Tibial nerve (tissue), 4 donors: ENCODE measurements around the gene PRAMEF11. TPM values are rescaled to one million over a fixed set of nuclear protein-coding genes. Genes with fewer than 3 reads are reported as not detected.
"Not testable (repeated sequence)": the region's sequence is repeated elsewhere in the genome, so short reads cannot be mapped to it uniquely, and the experiment has no call there.

Experiments
- DNase-seq, 2 donors: peaks; one replicate each; pipeline ENCODE4 v3.0.0-alpha.2; 2019; ENCODE audit warnings: low spot score in 2 of 2
- H3K27ac ChIP-seq, 4 donors: fragments of 200-600 bp; sonication (generic) in 3 of 4; one replicate each; pipeline ENCODE4 v1.5.1; 2017 to 2019; ENCODE audit warnings: mild to moderate bottlenecking in 1 of 4
- H3K27me3 ChIP-seq, 2 donors: fragments of 200-600 bp; sonication (generic) in 1 of 2; one replicate each; pipeline versions ENCODE4 v1.5.1 to v1.6.0; 2017 to 2019
- H3K36me3 ChIP-seq, 3 donors: fragments of 200-600 bp; sonication (generic); one replicate each; pipeline ENCODE4 v1.5.1; 2018 to 2019
- H3K4me1 ChIP-seq, 4 donors: fragments of 200-600 bp; sonication (generic) in 3 of 4; one replicate each; pipeline ENCODE4 v1.5.1; 2017 to 2019
- H3K4me3 ChIP-seq, 4 donors: fragments of 200-600 bp; sonication (generic) in 3 of 4; one replicate each; pipeline ENCODE4 v1.5.1; 2017 to 2019; ENCODE audit warnings: mild to moderate bottlenecking in 1 of 4, moderate library complexity in 1 of 4
- H3K9me3 ChIP-seq, 4 donors: fragments of 200-600 bp; sonication (generic) in 3 of 4; one replicate each; pipeline ENCODE4 v1.5.1; 2017 to 2019
- EP300 ChIP-seq, 2 donors: sonication (generic); formaldehyde crosslinking; IDR thresholded peaks; one replicate each; pipeline ENCODE4 v1.6.1; 2017; ENCODE audit warnings: antibody characterized with exemption in 2 of 2, mild to moderate bottlenecking in 1 of 2
- POLR2A ChIP-seq, 2 donors: fragments of 450-650 bp; IDR thresholded peaks; one replicate each; pipeline ENCODE4 v1.6.1; 2017; ENCODE audit warnings: antibody characterized with exemption in 2 of 2, mild to moderate bottlenecking in 2 of 2, moderate library complexity in 2 of 2
- WGBS, 2 donors: methylation state at CpG; one replicate each; pipeline ENCODE4 v1.1.5; 2018; 5-methylcytosine and 5-hydroxymethylcytosine counted together
- total RNA-seq, 4 donors: library from RNA; depleted of rRNA; stranded (reverse); fragments of >200 nt; gene quantifications; one replicate each; pipeline ENCODE4 v1.1.0, GENCODE V29; 2016
- TF ChIP-seq, protein P1 (sequence below), 5 experiments: fragments of 200-600 bp in 3 of 5; fragments of 450-650 bp in 2 of 5; sonication (generic) in 3 of 5; IDR thresholded peaks; one replicate each; pipeline ENCODE4 v1.5.1; 2016 to 2019; ENCODE audit warnings: antibody characterized with exemption in 5 of 5, mild to moderate bottlenecking in 3 of 5, moderate library complexity in 2 of 5

The PRAMEF11 gene
- not detected for total RNA-seq

DNA sequence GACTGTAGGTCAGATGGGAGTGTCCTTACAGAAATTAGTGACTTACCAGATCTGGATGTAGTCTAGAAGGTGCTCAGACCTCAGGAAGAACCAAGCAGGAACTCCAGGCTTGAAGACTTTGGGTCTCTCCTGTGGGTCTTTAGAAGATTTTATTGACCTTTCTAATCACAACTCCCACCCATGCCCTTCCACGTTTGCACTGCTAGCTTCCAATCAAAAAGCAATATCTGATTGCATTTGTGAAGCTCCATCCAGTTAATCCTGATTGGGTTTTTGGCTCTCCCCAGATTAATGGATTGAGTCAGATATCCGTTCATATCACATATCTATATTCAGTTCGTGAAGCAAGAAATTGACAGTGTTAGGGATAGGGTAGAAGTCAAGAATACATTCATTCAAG is at the start of gene PRAMEF11:
Gene PRAMEF11, minus strand, starts transcription at position 101 of the 400 bp plus-strand sequence. CDS start 2,621 bp downstream, outside the sequence.
- not testable (repeated sequence) for H3K27ac ChIP-seq, H3K36me3 ChIP-seq, H3K9me3 ChIP-seq, DNase-seq, H3K4me3 ChIP-seq, H3K27me3 ChIP-seq, H3K4me1 ChIP-seq
- WGBS, 2 donors: 64 to 71% methylated on average over 3 of the region's 3 CpGs

GRCh38 chr1:12878453-12878852 is 47.2 kb upstream of the PRAMEF11 start:
- WGBS, 2 donors: 70 to 86% methylated on average over 3 to 4 of the region's 4 CpGs
- H3K36me3 ChIP-seq: not testable (repeated sequence)

GRCh38 chr1:12863131-12863880 is 32.1 kb upstream of the PRAMEF11 start:
- WGBS, 2 donors: 94% methylated on average over 2 of the region's 7 CpGs; no CpG with 5 or more reads in 1 of the 2 donors

More at GRCh38 chr1:12878453-12878852, 47.2 kb upstream of the PRAMEF11 start:
- H3K9me3 ChIP-seq, H3K4me1 ChIP-seq, H3K4me3 ChIP-seq, DNase-seq, H3K27ac ChIP-seq, H3K27me3 ChIP-seq: not testable (repeated sequence)

GRCh38 chr1:12856786-12857185 is 25.6 kb upstream of the PRAMEF11 start, which contains the start of gene PRAMEF2:
TSS of gene PRAMEF2 (plus strand) at chr1:12857086. CDS start at chr1:12859010, 1,924 bp downstream.
- not testable (repeated sequence) for H3K27me3 ChIP-seq, H3K9me3 ChIP-seq, H3K4me1 ChIP-seq, H3K36me3 ChIP-seq, H3K4me3 ChIP-seq, DNase-seq, H3K27ac ChIP-seq
- 17 to 61% methylated on average over 1 to 2 of the region's 2 CpGs for WGBS, 2 donors

More at GRCh38 chr1:12863131-12863880, 32.1 kb upstream of the PRAMEF11 start:
- H3K27me3 ChIP-seq, H3K36me3 ChIP-seq, H3K27ac ChIP-seq, H3K9me3 ChIP-seq, DNase-seq, H3K4me1 ChIP-seq, H3K4me3 ChIP-seq: not testable (repeated sequence)

GRCh38 chr1:12851779-12852178 is 20.6 kb upstream of the PRAMEF11 start:
- WGBS, 2 donors: 61 to 67% methylated on average over 4 of the region's 4 CpGs

DNA sequence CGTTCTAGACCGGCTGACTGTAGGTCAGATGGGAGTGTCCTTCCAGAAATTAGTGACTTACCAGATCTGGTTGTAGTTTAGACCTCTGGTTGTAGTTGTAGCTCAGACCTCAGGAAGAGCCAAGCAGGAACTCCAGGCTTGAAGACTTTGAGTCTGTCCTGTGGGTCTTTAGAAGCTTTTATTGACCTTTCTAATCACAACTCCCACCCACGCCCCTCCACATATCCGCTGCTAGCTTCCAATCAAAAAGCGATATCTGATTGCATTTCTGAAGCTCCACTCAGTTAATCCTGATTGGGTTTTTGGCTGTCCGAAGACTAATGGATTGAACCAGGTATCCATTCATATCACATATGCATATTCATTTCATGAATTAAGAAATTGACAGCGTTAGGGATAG is 17.4 kb upstream of the PRAMEF11 start, which contains the start of gene HNRNPCL1:
Gene HNRNPCL1, minus strand, starts transcription at position 101 of the 400 bp plus-strand sequence. CDS start 431 bp downstream, outside the sequence.
- not testable (repeated sequence) for H3K4me1 ChIP-seq, H3K27me3 ChIP-seq, H3K4me3 ChIP-seq, H3K36me3 ChIP-seq, H3K27ac ChIP-seq, DNase-seq
- 89 to 90% methylated on average over 7 of the region's 7 CpGs for WGBS, 2 donors
- peaks cover 0 to 17% (median 0%) of the 10 kb centered on the region in 4 donors for H3K9me3 ChIP-seq

More at GRCh38 chr1:12851779-12852178, 20.6 kb upstream of the PRAMEF11 start:
- Histone ChIP-seq H3K27ac (no peak overlapping the region), H3K4me1 (no peaks in the 10 kb centered on the region), H3K27me3 (no peaks in the 10 kb centered on the region), H3K4me3 (no peak overlapping the region), H3K36me3 (no peaks in the 10 kb centered on the region), H3K9me3 (peaks cover 0 to 12% (median 0%) of the 10 kb centered on the region in 4 donors)
- no peak for DNase-seq
- TF ChIP-seq, protein P1, sequence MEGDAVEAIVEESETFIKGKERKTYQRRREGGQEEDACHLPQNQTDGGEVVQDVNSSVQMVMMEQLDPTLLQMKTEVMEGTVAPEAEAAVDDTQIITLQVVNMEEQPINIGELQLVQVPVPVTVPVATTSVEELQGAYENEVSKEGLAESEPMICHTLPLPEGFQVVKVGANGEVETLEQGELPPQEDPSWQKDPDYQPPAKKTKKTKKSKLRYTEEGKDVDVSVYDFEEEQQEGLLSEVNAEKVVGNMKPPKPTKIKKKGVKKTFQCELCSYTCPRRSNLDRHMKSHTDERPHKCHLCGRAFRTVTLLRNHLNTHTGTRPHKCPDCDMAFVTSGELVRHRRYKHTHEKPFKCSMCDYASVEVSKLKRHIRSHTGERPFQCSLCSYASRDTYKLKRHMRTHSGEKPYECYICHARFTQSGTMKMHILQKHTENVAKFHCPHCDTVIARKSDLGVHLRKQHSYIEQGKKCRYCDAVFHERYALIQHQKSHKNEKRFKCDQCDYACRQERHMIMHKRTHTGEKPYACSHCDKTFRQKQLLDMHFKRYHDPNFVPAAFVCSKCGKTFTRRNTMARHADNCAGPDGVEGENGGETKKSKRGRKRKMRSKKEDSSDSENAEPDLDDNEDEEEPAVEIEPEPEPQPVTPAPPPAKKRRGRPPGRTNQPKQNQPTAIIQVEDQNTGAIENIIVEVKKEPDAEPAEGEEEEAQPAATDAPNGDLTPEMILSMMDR (IDR thresholded peaks at IDR 0.05): no peak
- no peak for TF ChIP-seq EP300 (IDR thresholded peaks at IDR 0.05)
- no peak for TF ChIP-seq POLR2A (IDR thresholded peaks at IDR 0.05)

GRCh38 chr1:12833251-12833650 is 2.0 kb upstream of the PRAMEF11 start:
- H3K36me3 ChIP-seq, H3K27ac ChIP-seq, DNase-seq, H3K9me3 ChIP-seq, H3K27me3 ChIP-seq, H3K4me3 ChIP-seq, H3K4me1 ChIP-seq: not testable (repeated sequence)
- WGBS, 2 donors: 42 to 61% methylated on average over 2 of the region's 2 CpGs

DNA sequence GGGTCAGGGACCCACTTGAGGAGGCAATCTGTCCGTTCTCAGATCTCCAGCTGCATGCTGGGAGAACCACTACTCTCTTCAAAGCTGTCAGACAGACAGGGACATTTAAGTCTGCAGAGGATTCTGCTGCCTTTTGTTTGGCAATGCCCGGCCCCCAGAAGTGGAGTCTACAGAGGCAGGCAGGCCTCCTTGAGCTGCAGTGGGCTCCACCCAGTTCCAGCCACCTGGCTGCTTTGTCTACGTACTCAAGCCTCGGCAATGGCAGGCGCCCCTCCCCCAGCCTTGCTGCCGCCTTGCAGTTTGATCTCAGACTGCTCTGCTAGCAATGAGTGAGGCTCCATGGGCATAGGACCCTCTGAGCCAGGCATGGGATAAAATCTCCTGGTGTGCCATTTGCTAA is 12.1 kb downstream of the PRAMEF11 start:
- H3K4me3 ChIP-seq, H3K36me3 ChIP-seq, H3K4me1 ChIP-seq, H3K9me3 ChIP-seq, H3K27ac ChIP-seq, H3K27me3 ChIP-seq, DNase-seq: not testable (repeated sequence)
- 71 to 100% methylated on average over 1 to 4 of the region's 6 CpGs for WGBS, 2 donors

- WGBS, 2 donors: 33 to 58% methylated on average over 1 to 2 of the region's 2 CpGs
These were observed 19.8 kb downstream of the PRAMEF11 start for GRCh38 chr1:12811409-12811784.

More at GRCh38 chr1:12811409-12811784, 19.8 kb downstream of the PRAMEF11 start:
- no peaks in the 10 kb centered on the region for H3K4me1 ChIP-seq
- H3K4me3 ChIP-seq: no peak overlapping the region
- no peak overlapping the region for H3K27ac ChIP-seq
- no peak for DNase-seq
- H3K27me3 ChIP-seq: no peaks in the 10 kb centered on the region
- H3K9me3 ChIP-seq: no peaks in the 10 kb centered on the region
- TF ChIP-seq, protein P1 (IDR thresholded peaks at IDR 0.05): no peak
- TF ChIP-seq POLR2A (IDR thresholded peaks at IDR 0.05) (no peak), EP300 (IDR thresholded peaks at IDR 0.05) (no peak)
- no peaks in the 10 kb centered on the region for H3K36me3 ChIP-seq
